ENCODE measurements around the gene CPD.

GRCh38 chr17:30349252-30349651 is 29.5 kb upstream of the CPD start:
- TF ChIP-seq CTCF (IDR thresholded peaks at IDR 0.05) (no peak), POLR2A (IDR thresholded peaks at IDR 0.05; ENCODE audit: low read length) (no peak), HMGXB4 (CRISPR knock-in tag; IDR thresholded peaks at IDR 0.05; ENCODE audit: borderline replicate concordance) (no peak), KDM5A (IDR thresholded peaks at IDR 0.05) (no peak), EP300 (IDR thresholded peaks at IDR 0.05) (no peak)
